ENCODE results near the gene HCN2.

Gene HCN2

GRCh38 chr19:589693-590395 lies at the start of gene HCN2:
Gene HCN2, plus strand, starts transcription at chr19:589881. Its CDS starts 65 bp downstream, at chr19:589946.
- no peak for DNase-seq

- DNase-seq = no peak
These were observed 48.6 kb upstream of the HCN2 start for GRCh38 chr19:540867-541637.

GRCh38 chr19:541699-542098 lies 48.0 kb upstream of the HCN2 start:
- DNase-seq = no peak

DNA sequence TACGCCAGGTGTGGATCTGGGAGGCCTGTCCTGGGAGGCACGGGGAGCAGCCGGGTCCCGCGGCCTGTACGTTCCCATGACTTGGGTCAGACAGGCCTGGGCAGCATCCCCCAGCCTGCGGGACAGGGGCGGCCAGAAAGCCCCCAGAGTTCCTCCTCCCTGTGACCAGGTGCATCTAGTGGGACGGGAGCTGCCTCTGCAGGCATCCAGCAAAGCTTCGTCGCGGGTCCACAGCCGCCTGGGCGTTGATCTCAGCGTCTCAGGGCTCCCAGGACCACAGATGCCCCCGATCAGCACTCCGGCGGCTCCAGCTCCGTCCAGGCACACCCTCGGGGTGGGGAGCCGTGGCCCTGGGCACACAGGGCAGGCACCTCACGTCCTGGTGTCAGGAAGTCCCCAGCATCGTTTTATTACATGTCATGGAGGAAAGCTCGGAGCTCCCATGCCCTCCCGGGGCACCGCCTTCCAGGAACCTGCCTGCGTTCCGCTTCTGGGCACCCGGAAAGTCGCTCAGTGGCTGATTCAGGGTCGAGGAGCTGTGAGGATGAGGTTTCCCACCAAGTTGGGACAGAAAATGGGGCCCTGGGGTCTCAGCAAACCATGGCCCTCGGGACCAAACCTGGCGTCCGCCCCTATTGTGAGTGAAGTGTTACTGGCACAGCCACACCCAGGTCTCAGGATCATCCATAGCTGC lies 47.4 kb upstream of the HCN2 start:
- DNase-seq = no peak

DNA sequence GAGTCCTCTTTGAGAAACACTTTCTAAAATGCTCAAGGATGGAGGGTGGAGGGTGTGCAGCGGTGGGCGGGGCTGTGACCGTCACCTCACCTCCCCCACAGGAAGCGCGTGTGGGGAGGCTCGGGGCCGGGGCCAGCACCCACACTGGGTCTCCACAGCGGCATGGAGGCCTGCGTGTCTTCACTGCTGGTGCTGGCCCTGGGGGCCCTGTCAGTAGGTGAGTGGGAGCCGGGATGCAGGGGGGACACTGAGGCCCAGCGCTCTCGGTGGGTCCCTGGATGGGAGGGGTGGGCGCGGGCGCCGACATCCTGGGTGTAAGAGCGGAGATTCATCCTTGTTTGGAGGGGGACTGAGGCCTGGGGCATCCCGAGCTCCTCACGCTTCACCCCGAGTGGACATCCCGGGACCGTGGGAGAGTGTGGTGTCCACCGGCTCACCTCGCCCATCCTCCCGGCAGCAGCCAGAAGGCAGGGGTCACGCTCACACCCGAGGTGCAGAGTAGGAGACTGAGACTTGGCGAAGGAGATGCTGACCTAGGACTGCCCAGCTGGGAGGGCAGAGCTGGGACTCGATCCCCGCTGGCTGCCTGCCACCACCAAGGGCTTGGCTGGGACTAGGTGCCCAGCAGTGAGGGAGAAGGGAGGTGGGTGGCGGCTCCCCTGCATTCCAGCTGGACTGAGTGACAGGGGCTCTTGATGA lies 45.6 kb upstream of the HCN2 start, which contains the start of gene GZMM:
Gene GZMM, plus strand, starts transcription at position 144 of the 699 bp plus-strand sequence. Its CDS starts 19 bp downstream, at position 163.
- no peak for DNase-seq

GRCh38 chr19:547117-547516 lies 42.6 kb upstream of the HCN2 start:
- no peak for DNase-seq

GRCh38 chr19:547836-548720 lies 41.6 kb upstream of the HCN2 start:
- no peak for DNase-seq

GRCh38 chr19:548886-549830 lies 40.5 kb upstream of the HCN2 start:
- DNase-seq = no peak

- DNase-seq = no peak
These were observed 34.9 kb upstream of the HCN2 start for GRCh38 chr19:554817-555216.

DNA sequence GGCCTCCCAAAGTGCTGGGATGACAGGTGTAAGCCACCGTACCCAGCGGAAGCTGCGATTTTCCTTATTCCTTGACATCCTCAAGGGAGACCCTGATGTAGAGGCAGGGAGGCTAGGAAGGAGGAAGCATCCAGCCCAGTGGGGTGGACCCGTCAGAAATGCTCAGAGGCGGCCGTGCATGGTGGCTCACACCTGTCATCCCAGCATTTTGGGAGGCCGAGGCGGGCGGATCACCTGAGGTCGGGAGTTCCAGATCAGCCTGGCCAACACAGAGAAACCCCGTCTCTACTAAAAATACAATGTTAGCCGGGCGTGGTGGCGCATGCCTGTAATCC lies 34.2 kb upstream of the HCN2 start:
- no peak for DNase-seq

DNA sequence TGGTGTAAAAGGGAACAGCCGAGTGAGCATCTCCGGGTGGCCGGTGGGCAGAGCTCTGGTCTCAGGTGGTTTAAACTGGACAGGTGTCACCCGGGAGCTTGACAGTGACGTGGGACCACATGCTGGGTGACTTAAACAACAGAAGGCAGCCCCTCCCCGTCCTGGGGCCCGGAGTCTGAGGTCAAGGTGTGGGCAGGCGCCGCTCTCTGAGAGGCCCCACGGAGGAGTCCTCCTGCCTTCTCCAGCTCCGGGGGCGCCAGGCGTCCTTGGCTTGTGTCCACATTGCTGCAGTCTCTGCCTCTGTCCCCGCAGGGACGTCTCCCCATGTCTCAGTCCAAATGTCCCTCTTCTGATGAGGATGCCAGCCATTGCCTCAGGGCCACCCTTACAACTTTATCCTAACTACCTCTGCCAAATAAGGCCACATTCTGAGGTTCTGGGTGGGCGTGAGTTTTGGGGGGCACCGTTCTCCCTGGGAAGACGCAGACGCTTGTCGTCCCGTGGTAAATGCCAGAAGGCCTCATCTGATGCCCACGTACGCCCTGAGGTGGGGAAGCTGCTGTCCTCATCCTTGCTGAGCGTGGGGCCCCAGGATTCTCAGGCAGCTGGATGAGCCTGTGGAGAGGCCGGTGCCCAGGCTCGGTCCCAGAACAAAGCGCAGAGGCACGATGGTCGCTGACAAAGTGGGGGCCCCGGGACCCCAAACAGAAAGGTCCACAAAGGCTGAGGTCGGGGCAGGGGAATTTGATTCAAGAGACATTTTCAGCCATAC lies 32.9 kb upstream of the HCN2 start:
- DNase-seq = no peak

- DNase-seq = no peak
These were observed 30.8 kb upstream of the HCN2 start for GRCh38 chr19:558770-559439.

DNA sequence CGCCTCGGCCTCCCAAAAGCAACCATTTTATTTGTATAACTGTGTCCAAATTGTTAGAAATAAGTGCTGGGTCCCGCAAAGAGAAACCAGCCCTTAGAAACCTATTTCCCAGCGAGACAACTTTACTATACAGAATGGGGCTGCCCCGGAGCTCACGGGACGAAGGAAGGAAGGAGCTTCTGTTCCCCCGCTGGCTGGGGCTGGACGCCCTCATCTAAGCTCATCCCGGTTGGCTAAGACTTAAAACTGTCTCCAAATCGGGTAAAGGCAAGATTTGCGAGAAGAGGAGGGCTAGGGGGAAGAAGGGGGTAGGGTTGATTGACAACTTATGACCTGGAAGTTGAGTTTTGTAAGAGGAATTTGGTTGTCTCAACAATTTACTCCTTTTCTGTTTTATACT lies 29.6 kb upstream of the HCN2 start:
- DNase-seq = no peak

DNA sequence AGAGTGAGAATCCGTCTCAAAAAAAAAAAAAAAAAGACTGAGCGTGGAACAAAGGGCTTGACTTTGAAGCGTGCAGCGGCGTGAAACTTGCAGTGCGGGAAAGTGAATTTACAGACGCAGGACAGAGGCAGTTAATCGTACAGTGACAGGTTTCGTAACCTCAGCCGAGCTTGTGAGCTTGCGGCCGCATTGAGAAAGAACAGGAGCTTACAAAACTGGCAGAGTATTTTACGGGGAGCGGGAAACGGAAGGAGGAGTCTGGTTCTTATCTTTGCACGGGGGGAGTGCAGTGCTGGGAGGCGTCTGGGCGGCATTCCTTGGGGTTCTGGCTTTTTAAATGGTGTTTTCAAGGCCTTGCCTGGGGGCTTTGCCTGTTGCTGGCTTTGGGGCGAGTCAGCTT lies 23.3 kb upstream of the HCN2 start:
- DNase-seq = no peak

- DNase-seq = no peak
These were observed 22.8 kb upstream of the HCN2 start for GRCh38 chr19:566844-567243.

DNA sequence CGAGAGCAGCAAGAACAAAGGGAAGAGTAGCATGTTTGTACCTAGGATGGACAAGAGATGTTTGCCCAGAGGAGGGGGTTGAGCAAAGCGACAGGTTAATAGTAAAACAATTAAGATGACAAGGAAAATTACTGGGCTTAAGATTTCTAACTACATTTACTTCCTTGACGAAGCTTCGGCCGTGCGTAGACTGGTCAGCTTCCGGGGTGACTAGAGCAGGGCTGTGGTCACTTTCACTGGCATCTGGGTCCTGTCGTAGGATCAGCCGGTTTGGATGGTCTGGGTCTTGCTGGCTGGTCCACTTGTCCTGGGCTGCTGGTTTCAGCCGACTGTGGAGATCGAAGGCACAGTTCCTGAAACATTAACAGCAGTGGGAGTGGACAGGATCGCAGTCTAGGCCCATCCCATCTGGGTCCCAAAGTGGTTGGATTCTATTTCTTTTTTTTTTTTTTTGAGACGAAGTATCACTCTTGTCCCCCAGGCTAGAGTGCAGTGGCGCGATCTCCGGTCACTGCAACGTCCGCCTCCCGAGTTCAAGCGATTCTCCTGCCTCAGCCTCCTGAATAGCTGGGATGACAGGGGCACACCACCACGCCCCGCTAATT lies 22.3 kb upstream of the HCN2 start:
- DNase-seq = no peak

DNA sequence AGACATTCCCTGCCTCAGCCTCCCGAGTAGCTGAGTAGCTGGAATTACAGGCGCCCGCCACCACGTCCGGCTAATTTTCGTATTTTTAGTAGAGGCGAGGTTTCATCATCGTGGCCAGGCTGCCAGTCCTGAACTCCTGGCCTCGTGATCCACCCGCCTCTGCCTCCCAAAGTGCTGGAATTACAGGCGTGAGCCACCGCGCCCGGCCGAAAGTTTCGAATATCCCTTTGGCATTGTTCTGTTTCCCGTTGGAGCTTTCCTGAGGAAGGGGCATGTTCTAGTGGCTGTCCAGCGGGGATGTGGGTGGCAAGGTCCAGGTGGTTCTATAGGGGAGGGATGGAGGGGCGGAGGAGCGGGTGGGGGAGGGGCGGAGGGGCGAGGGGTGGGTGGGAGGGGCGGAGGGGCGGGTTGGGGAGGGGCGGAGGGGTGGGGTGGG lies 19.4 kb upstream of the HCN2 start:
- DNase-seq = no peak

DNA sequence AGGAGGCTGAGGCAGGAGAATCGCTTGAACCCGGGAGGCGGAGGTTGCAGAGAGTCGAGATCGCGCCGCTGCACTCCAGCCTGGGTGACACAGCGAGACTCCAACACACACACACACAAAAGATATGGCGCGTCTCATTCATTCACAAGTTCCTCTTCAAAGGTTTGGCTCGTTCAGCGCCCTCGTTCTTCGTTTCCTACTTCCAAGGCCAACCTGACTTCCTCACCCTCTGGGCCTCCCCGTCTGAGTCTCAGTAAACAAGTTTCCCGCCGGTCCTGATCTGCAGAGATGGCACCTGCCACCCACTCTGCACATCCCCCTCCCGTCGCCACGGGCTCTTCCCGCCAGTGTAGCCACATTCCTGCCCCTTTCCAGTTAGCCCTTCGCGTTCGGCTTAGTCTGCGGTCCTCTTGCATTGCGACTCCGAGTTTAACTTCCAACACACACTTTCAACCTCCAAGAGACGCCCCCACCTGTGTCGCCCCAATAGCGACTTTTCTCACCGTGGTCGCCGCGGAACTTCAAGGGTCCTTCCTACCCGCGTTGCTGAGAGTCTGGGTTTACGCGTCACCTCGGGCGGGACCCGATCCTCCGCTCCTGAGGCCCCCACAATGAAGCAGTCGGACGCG lies 18.6 kb upstream of the HCN2 start:
- no peak for DNase-seq

DNA sequence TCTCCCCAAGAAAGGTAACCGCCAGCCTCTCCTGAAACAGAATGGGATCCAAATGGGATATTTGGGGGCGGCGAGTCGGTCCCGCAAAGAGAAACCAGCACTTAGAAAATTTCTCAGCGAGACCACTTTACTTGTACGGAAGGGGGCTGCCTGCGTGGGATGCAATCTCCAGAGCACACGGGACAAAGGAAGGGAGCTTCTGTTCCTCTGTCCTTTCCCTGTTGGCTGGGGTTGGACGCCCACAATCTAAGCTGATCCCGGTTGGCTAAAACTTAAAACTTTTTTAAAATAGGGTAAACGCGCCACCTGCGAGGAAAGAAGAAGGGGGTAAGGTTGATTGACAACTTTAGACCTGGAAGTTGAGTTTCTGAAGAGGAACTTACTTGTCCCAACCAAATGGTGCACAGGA lies 18.1 kb upstream of the HCN2 start:
- DNase-seq = no peak

All from NCI-H1048 (cell line).